NCI-H128 (cell line): ENCODE results near the gene USH2A.

ENCODE experiments used
- DNase-seq: peaks from one replicate; lab custom pipeline; 2025; ENCODE audit not compliant: unreplicated experiment; lab: John Stamatoyannopoulos, UW

Gene USH2A

GRCh38 chr1:215605011-215605621 is 818.1 kb downstream of the USH2A start:
- no peak for DNase-seq

- DNase-seq, result no peak
Measured at GRCh38 chr1:215603319-215603718, 819.9 kb downstream of the USH2A start.

- no peak for DNase-seq
Measured at GRCh38 chr1:215601276-215601675, 822.0 kb downstream of the USH2A start.

- DNase-seq, result no peak
Measured at GRCh38 chr1:215600867-215601266, 822.4 kb downstream of the USH2A start.

- DNase-seq, result no peak
Measured at GRCh38 chr1:215600258-215600792, 822.9 kb downstream of the USH2A start.

GRCh38 chr1:215599418-215600074 is 823.7 kb downstream of the USH2A start:
- no peak for DNase-seq

GRCh38 chr1:215597961-215598360 is 825.3 kb downstream of the USH2A start:
- DNase-seq, result no peak

GRCh38 chr1:215595231-215595630 is 828.0 kb downstream of the USH2A start:
- no peak for DNase-seq

- DNase-seq, result no peak
Measured at GRCh38 chr1:215594640-215595039, 828.6 kb downstream of the USH2A start.

- DNase-seq, result no peak
Measured at GRCh38 chr1:215590779-215591491, 832.3 kb downstream of the USH2A start.

GRCh38 chr1:215589650-215590435 is 833.4 kb downstream of the USH2A start:
- DNase-seq, result no peak

- DNase-seq, result no peak
Measured at GRCh38 chr1:215584389-215584788, 838.9 kb downstream of the USH2A start.

- DNase-seq, result no peak
Measured at GRCh38 chr1:215583185-215583749, 840.0 kb downstream of the USH2A start.

- DNase-seq, result no peak
Measured at GRCh38 chr1:215581896-215582295, 841.4 kb downstream of the USH2A start.
